RWPE1 (cell line): Measurements from ENCODE around the gene TNFAIP8.

Source experiments
- CTCF ChIA-PET: fragments of 350-600 bp; sonication (Branson Sonifier 250); formaldehyde crosslinking; extraction: SDS; loops from one replicate; lab custom pipeline; 2021; lab: Yijun Ruan, JAX
- POLR2A ChIA-PET: fragments of 400-600 bp; formaldehyde crosslinking; extraction: SDS; loops from one replicate; lab custom pipeline; 2020; ENCODE audit warnings: antibody characterized with exemption; ENCODE audit not compliant: low non-redundant PET; lab: Yijun Ruan, JAX
- DNase-seq: peaks from one replicate; pipeline ENCODE4 v3.0.0; 2012; ENCODE audit warnings: low spot score
- H3K27ac ChIP-seq: fragments of 450-650 bp; 2 replicates; pipeline ENCODE4 v1.5.1; 2017
- CTCF ChIP-seq: fragments of 450-650 bp; conservative IDR thresholded peaks from 2 replicates; pipeline ENCODE4 v1.5.1; 2017; ENCODE audit warnings: low read depth, mild to moderate bottlenecking

The TNFAIP8 gene

GRCh38 chr5:119373449-119373858 lies 17.6 kb downstream of the TNFAIP8 start:
- ChIA-PET CTCF (interaction anchor here (0.6 kb wide), 1 partner anchor 79 kb away, joined by 4 read pairs; no protein-coding TSS in a partner anchor), POLR2A (no interaction called here)
- no peak for TF ChIP-seq CTCF
- no peak overlapping the region for H3K27ac ChIP-seq
- no peak for DNase-seq

GRCh38 chr5:119374901-119375300 lies 19.1 kb downstream of the TNFAIP8 start:
- ChIA-PET CTCF (interaction anchor here (0.6 kb wide), 1 partner anchor 9 kb away, joined by 4 read pairs; no protein-coding TSS in a partner anchor), POLR2A (no interaction called here)
- TF ChIP-seq CTCF = no peak
- DNase-seq = no peak
- H3K27ac ChIP-seq = no peak overlapping the region

- no peak overlapping the region for H3K27ac ChIP-seq
- DNase-seq = no peak
- TF ChIP-seq CTCF = no peak
- POLR2A ChIA-PET = no interaction called here
- CTCF ChIA-PET = interaction anchor here (1.8 kb wide), 1 partner anchor 36 kb away, joined by 5 read pairs; no protein-coding TSS in a partner anchor
Measured at GRCh38 chr5:119377066-119377465, 21.2 kb downstream of the TNFAIP8 start.

GRCh38 chr5:119378075-119378700 lies 22.4 kb downstream of the TNFAIP8 start:
- no peak for TF ChIP-seq CTCF
- no peak for DNase-seq
- POLR2A ChIA-PET = no interaction called here
- CTCF ChIA-PET = interaction anchor here (1.8 kb wide), 1 partner anchor 34 kb away, joined by 5 read pairs; no protein-coding TSS in a partner anchor
- H3K27ac ChIP-seq = no peak overlapping the region

GRCh38 chr5:119379096-119379495 lies 23.3 kb downstream of the TNFAIP8 start:
- POLR2A ChIA-PET = no interaction called here
- TF ChIP-seq CTCF = no peak
- H3K27ac ChIP-seq = no peak overlapping the region
- CTCF ChIA-PET = interaction anchor here (0.5 to 1.3 kb wide), 2 partner anchors 32 to 119 kb away, joined by 6 to 7 read pairs; no protein-coding TSS in a partner anchor
- no peak for DNase-seq

- ChIA-PET CTCF (interaction anchor here (0.5 to 1.3 kb wide), 3 partner anchors 8 to 358 kb away, joined by 3 to 6 read pairs (median 6); no protein-coding TSS in a partner anchor), POLR2A (no interaction called here)
- TF ChIP-seq CTCF = no peak
- no peak for DNase-seq
- no peak overlapping the region for H3K27ac ChIP-seq
Measured at GRCh38 chr5:119379942-119380547, 24.2 kb downstream of the TNFAIP8 start.
